BE2C (cell line): ENCODE measurements around the gene ODC1.
"Not testable (repeated sequence)": the region's sequence is repeated elsewhere in the genome, so short reads cannot be mapped to it uniquely, and the experiment has no call there.

Experiments
- DNase-seq: peaks from one replicate; pipeline ENCODE4 v3.0.0-alpha.2; 2020
- H3K27me3 ChIP-seq: fragments of 250-450 bp; sonication (Bioruptor Pico); 2 replicates; pipeline ENCODE4 v1.5.1; 2020; ENCODE audit warnings: mild to moderate bottlenecking
- H3K36me3 ChIP-seq: fragments of 250-450 bp; sonication (Bioruptor Pico); 2 replicates; pipeline ENCODE4 v1.5.1; 2020; ENCODE audit warnings: mild to moderate bottlenecking
- H3K4me1 ChIP-seq: fragments of 250-450 bp; sonication (Bioruptor Pico); 2 replicates; pipeline ENCODE4 v1.5.1; 2020
- H3K4me3 ChIP-seq: 2 replicates; pipeline ENCODE4 v1.5.1; 2011; ENCODE audit warnings: low read depth, low read length
- H3K9me3 ChIP-seq: fragments of 250-450 bp; sonication (Bioruptor Pico); 2 replicates; pipeline ENCODE4 v1.5.1; 2020
- CTCF ChIP-seq: IDR thresholded peaks from 2 replicates; pipeline ENCODE4 v1.5.1; 2012; ENCODE audit warnings: mild to moderate bottlenecking, low read depth, low read length

Gene ODC1

GRCh38 chr2:10493634-10494281 lies 45.6 kb upstream of the ODC1 start:
- no peak for DNase-seq
- TF ChIP-seq CTCF, result no peak
- H3K36me3 ChIP-seq, result no peaks in the 10 kb centered on the region

GRCh38 chr2:10493075-10493633 lies 45.0 kb upstream of the ODC1 start:
- Histone ChIP-seq H3K36me3 (no peaks in the 10 kb centered on the region), H3K27me3 (no peaks in the 10 kb centered on the region), H3K9me3 (no peaks in the 10 kb centered on the region), H3K4me3 (no peak overlapping the region), H3K4me1 (no peaks in the 10 kb centered on the region; the same call in 1 of the 2 replicates)
- TF ChIP-seq CTCF, result no peak
- DNase-seq, result no peak

More at GRCh38 chr2:10493634-10494281, 45.6 kb upstream of the ODC1 start:
- no peaks in the 10 kb centered on the region for H3K9me3 ChIP-seq
- H3K4me1 ChIP-seq, result no peaks in the 10 kb centered on the region; the same call in 1 of the 2 replicates
- H3K4me3 ChIP-seq, result no peak overlapping the region
- no peaks in the 10 kb centered on the region for H3K27me3 ChIP-seq

GRCh38 chr2:10490806-10491291 lies 42.7 kb upstream of the ODC1 start:
- DNase-seq, result no peak
- no peaks in the 10 kb centered on the region for H3K27me3 ChIP-seq
- H3K36me3 ChIP-seq, result no peaks in the 10 kb centered on the region
- no peaks in the 10 kb centered on the region for H3K4me1 ChIP-seq
- H3K9me3 ChIP-seq, result no peaks in the 10 kb centered on the region
- TF ChIP-seq CTCF, result no peak
- no peak overlapping the region for H3K4me3 ChIP-seq

- Histone ChIP-seq H3K4me1 (no peaks in the 10 kb centered on the region), H3K27me3 (no peaks in the 10 kb centered on the region), H3K9me3 (no peaks in the 10 kb centered on the region), H3K4me3 (no peak overlapping the region), H3K36me3 (no peaks in the 10 kb centered on the region)
- no peak for DNase-seq
- no peak for TF ChIP-seq CTCF
These were observed 41.9 kb upstream of the ODC1 start for GRCh38 chr2:10489842-10490555.

GRCh38 chr2:10488142-10488541 lies 40.0 kb upstream of the ODC1 start:
- not testable (repeated sequence) for H3K4me1 ChIP-seq, H3K27me3 ChIP-seq, H3K9me3 ChIP-seq, DNase-seq, H3K36me3 ChIP-seq, H3K4me3 ChIP-seq

- not testable (repeated sequence) for H3K27me3 ChIP-seq, DNase-seq, H3K4me1 ChIP-seq, H3K9me3 ChIP-seq, H3K36me3 ChIP-seq, H3K4me3 ChIP-seq
These were observed 39.6 kb upstream of the ODC1 start for GRCh38 chr2:10487741-10488104.
